ENCODE measurements around the gene IRF2.

IRF2 gene

DNA sequence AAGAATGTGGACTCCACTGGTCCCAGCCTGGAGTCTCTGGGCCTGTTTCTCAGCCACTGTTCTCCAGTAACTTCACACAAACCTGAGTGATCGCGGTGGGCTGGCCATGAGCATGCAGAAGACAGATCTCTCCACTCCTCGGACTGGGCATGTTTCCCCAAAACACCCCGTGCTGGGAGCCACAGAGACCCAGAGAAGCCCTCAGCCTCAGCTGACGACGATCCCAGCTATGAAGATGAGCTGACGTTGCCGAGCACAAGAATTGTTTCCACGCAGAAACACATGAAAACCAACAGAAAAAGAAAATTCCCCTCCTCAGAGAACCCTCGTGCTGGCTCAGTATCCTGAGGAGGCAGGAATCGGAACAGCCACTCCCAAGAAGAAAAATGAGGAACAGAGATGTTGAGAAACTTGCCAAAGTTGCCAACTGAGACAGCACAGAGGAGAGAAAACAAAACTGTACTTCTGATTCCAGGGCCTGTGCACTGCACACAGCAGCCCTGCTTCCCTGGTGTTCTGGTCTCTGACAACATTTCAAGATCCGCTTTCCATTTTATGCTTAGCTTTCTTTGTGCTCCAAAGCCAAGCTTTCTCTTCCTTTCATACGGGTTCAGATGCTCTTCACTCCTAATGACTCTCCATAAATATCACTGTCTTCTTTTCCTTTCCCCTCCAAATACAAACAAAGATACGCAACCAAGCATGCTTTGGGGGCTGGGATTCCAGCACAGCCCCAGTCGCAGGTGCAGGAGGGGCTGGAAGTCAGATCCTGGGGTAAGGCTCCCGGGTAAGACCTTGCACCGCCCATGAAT is 81.4 kb downstream of the IRF2 start (continued):
- TF ChIP-seq, protein P1, sequence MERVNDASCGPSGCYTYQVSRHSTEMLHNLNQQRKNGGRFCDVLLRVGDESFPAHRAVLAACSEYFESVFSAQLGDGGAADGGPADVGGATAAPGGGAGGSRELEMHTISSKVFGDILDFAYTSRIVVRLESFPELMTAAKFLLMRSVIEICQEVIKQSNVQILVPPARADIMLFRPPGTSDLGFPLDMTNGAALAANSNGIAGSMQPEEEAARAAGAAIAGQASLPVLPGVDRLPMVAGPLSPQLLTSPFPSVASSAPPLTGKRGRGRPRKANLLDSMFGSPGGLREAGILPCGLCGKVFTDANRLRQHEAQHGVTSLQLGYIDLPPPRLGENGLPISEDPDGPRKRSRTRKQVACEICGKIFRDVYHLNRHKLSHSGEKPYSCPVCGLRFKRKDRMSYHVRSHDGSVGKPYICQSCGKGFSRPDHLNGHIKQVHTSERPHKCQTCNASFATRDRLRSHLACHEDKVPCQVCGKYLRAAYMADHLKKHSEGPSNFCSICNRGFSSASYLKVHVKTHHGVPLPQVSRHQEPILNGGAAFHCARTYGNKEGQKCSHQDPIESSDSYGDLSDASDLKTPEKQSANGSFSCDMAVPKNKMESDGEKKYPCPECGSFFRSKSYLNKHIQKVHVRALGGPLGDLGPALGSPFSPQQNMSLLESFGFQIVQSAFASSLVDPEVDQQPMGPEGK (CRISPR knock-in tag; IDR thresholded peaks at IDR 0.05; ENCODE audit: borderline replicate concordance) = no peak
- no peak for TF ChIP-seq ZFP30 (CRISPR knock-in tag; IDR thresholded peaks at IDR 0.05)
- no peak for TF ChIP-seq ESRRG (CRISPR knock-in tag; IDR thresholded peaks at IDR 0.05)
- no peak for TF ChIP-seq TOX (CRISPR knock-in tag; IDR thresholded peaks at IDR 0.05; ENCODE audit: borderline replicate concordance)
- TF ChIP-seq, protein P2, sequence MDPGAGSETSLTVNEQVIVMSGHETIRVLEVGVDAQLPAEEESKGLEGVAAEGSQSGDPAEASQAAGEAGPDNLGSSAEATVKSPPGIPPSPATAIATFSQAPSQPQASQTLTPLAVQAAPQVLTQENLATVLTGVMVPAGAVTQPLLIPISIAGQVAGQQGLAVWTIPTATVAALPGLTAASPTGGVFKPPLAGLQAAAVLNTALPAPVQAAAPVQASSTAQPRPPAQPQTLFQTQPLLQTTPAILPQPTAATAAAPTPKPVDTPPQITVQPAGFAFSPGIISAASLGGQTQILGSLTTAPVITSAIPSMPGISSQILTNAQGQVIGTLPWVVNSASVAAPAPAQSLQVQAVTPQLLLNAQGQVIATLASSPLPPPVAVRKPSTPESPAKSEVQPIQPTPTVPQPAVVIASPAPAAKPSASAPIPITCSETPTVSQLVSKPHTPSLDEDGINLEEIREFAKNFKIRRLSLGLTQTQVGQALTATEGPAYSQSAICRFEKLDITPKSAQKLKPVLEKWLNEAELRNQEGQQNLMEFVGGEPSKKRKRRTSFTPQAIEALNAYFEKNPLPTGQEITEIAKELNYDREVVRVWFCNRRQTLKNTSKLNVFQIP (CRISPR knock-in tag; IDR thresholded peaks at IDR 0.05; ENCODE audit: borderline replicate concordance, low read depth) = no peak
- TF ChIP-seq PPARA (CRISPR knock-in tag; IDR thresholded peaks at IDR 0.05; ENCODE audit: borderline replicate concordance) = no peak
- no peak for TF ChIP-seq SNAI2 (CRISPR knock-in tag; IDR thresholded peaks at IDR 0.05)
- TF ChIP-seq ZC3H10 (CRISPR knock-in tag; IDR thresholded peaks at IDR 0.05) = no peak

DNA sequence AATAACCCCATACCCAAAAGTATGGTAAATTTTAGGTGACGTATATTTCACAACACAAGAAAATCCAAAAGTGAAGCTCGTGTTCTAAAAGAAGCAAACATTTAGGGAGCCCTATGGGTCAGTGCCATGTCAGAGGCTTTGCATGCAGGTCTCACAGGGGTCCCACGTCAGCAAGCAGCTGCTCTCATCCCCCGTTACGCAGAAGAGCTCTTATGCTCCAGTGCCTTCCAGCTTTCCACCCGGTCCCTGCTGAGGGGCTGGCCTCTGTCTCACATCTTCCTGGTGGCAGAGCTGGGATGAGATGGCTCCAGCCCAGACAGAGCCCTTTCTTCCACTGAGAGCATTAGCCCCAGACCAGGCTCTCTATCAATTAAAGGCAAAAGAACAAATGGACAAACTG is 82.0 kb downstream of the IRF2 start:
- ATAC-seq = no peak
- TF ChIP-seq ISL1 (CRISPR knock-in tag; IDR thresholded peaks at IDR 0.05) (no peak), CSDC2 (CRISPR knock-in tag; IDR thresholded peaks at IDR 0.05) (no peak), ZFP30 (CRISPR knock-in tag; IDR thresholded peaks at IDR 0.05) (no peak), PPARA (CRISPR knock-in tag; IDR thresholded peaks at IDR 0.05; ENCODE audit: borderline replicate concordance) (no peak), RARB (CRISPR knock-in tag; IDR thresholded peaks at IDR 0.05) (no peak)
- TF ChIP-seq, protein P3, sequence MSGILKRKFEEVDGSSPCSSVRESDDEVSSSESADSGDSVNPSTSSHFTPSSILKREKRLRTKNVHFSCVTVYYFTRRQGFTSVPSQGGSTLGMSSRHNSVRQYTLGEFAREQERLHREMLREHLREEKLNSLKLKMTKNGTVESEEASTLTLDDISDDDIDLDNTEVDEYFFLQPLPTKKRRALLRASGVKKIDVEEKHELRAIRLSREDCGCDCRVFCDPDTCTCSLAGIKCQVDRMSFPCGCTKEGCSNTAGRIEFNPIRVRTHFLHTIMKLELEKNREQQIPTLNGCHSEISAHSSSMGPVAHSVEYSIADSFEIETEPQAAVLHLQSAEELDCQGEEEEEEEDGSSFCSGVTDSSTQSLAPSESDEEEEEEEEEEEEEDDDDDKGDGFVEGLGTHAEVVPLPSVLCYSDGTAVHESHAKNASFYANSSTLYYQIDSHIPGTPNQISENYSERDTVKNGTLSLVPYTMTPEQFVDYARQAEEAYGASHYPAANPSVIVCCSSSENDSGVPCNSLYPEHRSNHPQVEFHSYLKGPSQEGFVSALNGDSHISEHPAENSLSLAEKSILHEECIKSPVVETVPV (CRISPR knock-in tag; IDR thresholded peaks at IDR 0.05) = no peak

DNA sequence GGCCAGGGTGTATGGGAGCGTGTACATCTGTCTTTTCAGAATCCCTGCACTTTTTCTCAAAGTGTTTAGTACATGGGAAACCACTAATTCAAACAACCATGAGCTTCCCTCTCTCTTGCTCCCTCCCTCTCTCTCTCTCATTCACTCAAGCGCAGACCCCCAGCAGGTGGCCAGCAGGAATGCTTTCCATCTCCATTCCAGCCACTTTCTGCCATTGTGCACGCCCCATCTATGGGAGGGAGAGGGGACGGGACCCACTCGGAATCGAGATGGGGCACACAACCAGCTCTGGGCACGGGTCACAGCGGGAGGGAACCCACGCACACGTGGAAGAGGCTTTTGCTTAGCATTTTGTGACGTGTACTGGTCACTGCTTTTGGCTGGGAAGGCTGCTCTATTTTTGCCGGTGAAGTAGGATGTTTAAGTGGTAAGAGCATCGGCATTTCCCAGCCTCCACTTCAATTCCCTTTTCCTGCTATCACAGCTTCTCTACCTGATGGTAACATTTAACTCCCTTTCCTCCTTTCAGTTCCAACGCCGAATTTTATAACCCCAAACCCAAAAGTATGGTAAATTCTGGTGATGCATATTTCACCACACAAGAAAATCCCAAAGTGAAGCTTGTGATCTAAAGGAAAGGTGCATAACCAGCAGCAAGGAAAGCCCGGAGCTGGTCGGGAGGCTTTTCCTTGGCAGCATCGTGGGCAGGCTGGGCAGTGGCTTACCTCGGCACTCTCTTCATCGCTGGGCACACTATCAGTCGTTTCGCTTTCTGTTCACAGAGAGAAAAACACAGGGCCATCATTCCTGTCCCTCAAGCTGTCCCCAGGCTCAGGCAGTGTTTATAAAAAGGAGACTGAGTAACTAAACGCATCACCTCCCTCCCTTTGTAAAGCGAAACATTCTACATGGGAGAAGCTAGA is 84.1 kb downstream of the IRF2 start:
- TF ChIP-seq, protein P4, sequence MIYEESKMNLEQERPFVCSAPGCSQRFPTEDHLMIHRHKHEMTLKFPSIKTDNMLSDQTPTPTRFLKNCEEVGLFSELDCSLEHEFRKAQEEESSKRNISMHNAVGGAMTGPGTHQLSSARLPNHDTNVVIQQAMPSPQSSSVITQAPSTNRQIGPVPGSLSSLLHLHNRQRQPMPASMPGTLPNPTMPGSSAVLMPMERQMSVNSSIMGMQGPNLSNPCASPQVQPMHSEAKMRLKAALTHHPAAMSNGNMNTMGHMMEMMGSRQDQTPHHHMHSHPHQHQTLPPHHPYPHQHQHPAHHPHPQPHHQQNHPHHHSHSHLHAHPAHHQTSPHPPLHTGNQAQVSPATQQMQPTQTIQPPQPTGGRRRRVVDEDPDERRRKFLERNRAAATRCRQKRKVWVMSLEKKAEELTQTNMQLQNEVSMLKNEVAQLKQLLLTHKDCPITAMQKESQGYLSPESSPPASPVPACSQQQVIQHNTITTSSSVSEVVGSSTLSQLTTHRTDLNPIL (CRISPR knock-in tag; IDR thresholded peaks at IDR 0.05; ENCODE audit: low read depth) = no peak
- TF ChIP-seq, protein P2 (CRISPR knock-in tag; IDR thresholded peaks at IDR 0.05; ENCODE audit: borderline replicate concordance, low read depth) = no peak
- TF ChIP-seq ISL1 (CRISPR knock-in tag; IDR thresholded peaks at IDR 0.05) (no peak), RARB (CRISPR knock-in tag; IDR thresholded peaks at IDR 0.05) (no peak), OSR1 (CRISPR knock-in tag; IDR thresholded peaks at IDR 0.05) (no peak), ZNF8 (CRISPR knock-in tag; IDR thresholded peaks at IDR 0.05) (no peak), ZC3H10 (CRISPR knock-in tag; IDR thresholded peaks at IDR 0.05) (no peak), PPARA (CRISPR knock-in tag; IDR thresholded peaks at IDR 0.05; ENCODE audit: borderline replicate concordance) (no peak), GLIS3 (CRISPR knock-in tag; IDR thresholded peaks at IDR 0.05) (no peak), ARNTL (CRISPR knock-in tag; IDR thresholded peaks at IDR 0.05; ENCODE audit: borderline replicate concordance, low read depth) (no peak), ZFP30 (CRISPR knock-in tag; IDR thresholded peaks at IDR 0.05) (no peak), CSDC2 (CRISPR knock-in tag; IDR thresholded peaks at IDR 0.05) (no peak)
- TF ChIP-seq, protein P1 (CRISPR knock-in tag; IDR thresholded peaks at IDR 0.05; ENCODE audit: borderline replicate concordance) = no peak
- TF ChIP-seq, protein P5, sequence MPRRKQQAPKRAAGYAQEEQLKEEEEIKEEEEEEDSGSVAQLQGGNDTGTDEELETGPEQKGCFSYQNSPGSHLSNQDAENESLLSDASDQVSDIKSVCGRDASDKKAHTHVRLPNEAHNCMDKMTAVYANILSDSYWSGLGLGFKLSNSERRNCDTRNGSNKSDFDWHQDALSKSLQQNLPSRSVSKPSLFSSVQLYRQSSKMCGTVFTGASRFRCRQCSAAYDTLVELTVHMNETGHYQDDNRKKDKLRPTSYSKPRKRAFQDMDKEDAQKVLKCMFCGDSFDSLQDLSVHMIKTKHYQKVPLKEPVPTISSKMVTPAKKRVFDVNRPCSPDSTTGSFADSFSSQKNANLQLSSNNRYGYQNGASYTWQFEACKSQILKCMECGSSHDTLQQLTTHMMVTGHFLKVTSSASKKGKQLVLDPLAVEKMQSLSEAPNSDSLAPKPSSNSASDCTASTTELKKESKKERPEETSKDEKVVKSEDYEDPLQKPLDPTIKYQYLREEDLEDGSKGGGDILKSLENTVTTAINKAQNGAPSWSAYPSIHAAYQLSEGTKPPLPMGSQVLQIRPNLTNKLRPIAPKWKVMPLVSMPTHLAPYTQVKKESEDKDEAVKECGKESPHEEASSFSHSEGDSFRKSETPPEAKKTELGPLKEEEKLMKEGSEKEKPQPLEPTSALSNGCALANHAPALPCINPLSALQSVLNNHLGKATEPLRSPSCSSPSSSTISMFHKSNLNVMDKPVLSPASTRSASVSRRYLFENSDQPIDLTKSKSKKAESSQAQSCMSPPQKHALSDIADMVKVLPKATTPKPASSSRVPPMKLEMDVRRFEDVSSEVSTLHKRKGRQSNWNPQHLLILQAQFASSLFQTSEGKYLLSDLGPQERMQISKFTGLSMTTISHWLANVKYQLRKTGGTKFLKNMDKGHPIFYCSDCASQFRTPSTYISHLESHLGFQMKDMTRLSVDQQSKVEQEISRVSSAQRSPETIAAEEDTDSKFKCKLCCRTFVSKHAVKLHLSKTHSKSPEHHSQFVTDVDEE (CRISPR knock-in tag; IDR thresholded peaks at IDR 0.05) = no peak
- TF ChIP-seq, protein P3 (CRISPR knock-in tag; IDR thresholded peaks at IDR 0.05) = no peak
- ATAC-seq = no peak
